GM12878 (cell line): ENCODE data around the gene MRTFB. TPM values are rescaled to one million over a fixed set of nuclear protein-coding genes. Genes with fewer than 3 reads are reported as not detected.

Experiments used
- ATAC-seq: fragments of 200-7000 bp; cut with Tn5 transposase; 3 replicates; pipeline ENCODE4 v1.9.1; 2020; ENCODE audit warnings: mild to moderate bottlenecking, moderate library complexity
- BruUV-seq: library from RNA; stranded (reverse); fragments of 400-500 nt; replicated peaks from 2 replicates; lab custom pipeline; 2021; lab: Mats Ljungman, UMichigan
- CTCF ChIA-PET: fragments of 300-600 bp; sonication (Branson Sonifier 250); formaldehyde crosslinking; extraction: SDS; loops from one replicate; lab custom pipeline; 2021; ENCODE audit warnings: inconsistent platforms; lab: Yijun Ruan, JAX
- POLR2A ChIA-PET: fragments of 350-600 bp; formaldehyde crosslinking; extraction: SDS; loops from one replicate; lab custom pipeline; 2021; ENCODE audit warnings: inconsistent platforms; lab: Charles Lee
- RAD21 ChIA-PET: fragments of 300-600 bp; sonication (Branson Sonifier 250); formaldehyde crosslinking; loops from one replicate; lab custom pipeline; 2023; ENCODE audit warnings: antibody characterized with exemption; ENCODE audit not compliant: unreplicated experiment; lab: Charles Lee
- SMC1A ChIA-PET: fragments of 300-600 bp; sonication (Branson Sonifier 250); formaldehyde crosslinking; loops from one replicate; lab custom pipeline; 2023; ENCODE audit not compliant: unreplicated experiment, uncharacterized antibody; lab: Charles Lee
- DNase-seq: peaks from one replicate; pipeline ENCODE4 v3.0.0-alpha.2; 2011; ENCODE audit warnings: low read depth, low spot score
- FAIRE-seq: peaks from 3 replicates; lab custom pipeline; 2011; peaks lifted over from hg19 to GRCh38; lab: Jason Lieb, UNC
- H2AFZ ChIP-seq: 2 replicates; pipeline ENCODE4 v1.6.0; 2011; ENCODE audit warnings: low read depth, low read length, control low read depth; ENCODE audit not compliant: control insufficient read depth
- H3K27ac ChIP-seq: 2 replicates; pipeline ENCODE4 v1.5.1; 2011; ENCODE audit warnings: control low read depth; ENCODE audit not compliant: control insufficient read depth, insufficient read depth
- H3K27me3 ChIP-seq, 2 experiments: replicated peaks in 1 of 2; 2 replicates each; pipeline versions ENCODE4 v1.6.0 to v1.6.1; 2011; ENCODE audit warnings: low read length in 1 of 2; ENCODE audit not compliant: control insufficient read depth in 2 of 2, insufficient read depth in 2 of 2
- H3K36me3 ChIP-seq, 2 experiments: 2 replicates each; pipeline ENCODE4 v1.5.1; 2011; ENCODE audit warnings: low read length in 1 of 2; ENCODE audit not compliant: control insufficient read depth in 2 of 2, insufficient read depth in 2 of 2
- H3K4me1 ChIP-seq: 2 replicates; pipeline ENCODE4 v1.6.1; 2011; ENCODE audit warnings: mild to moderate bottlenecking, low read length, moderate library complexity, mixed read lengths; ENCODE audit not compliant: control insufficient read depth, insufficient read depth
- H3K4me2 ChIP-seq: 2 replicates; pipeline ENCODE4 v1.6.0; 2011; ENCODE audit warnings: control low read depth; ENCODE audit not compliant: control insufficient read depth, insufficient read depth
- H3K4me3 ChIP-seq: fragments of 200-600 bp; sonication (generic); 2 replicates; pipeline ENCODE4 v1.5.1; 2016
- H3K79me2 ChIP-seq: 2 replicates; pipeline ENCODE4 v1.6.0; 2011; ENCODE audit warnings: low read length; ENCODE audit not compliant: control insufficient read depth, insufficient read depth
- H3K9ac ChIP-seq: 2 replicates; pipeline ENCODE4 v1.8.0; 2011; ENCODE audit warnings: low read length, control low read depth, mixed read lengths; ENCODE audit not compliant: control insufficient read depth, insufficient read depth
- H3K9me3 ChIP-seq: replicated peaks from 3 replicates; pipeline ENCODE4 v1.5.1; 2011; ENCODE audit warnings: mild to moderate bottlenecking, low read length; ENCODE audit not compliant: control insufficient read depth, insufficient read depth
- H4K20me1 ChIP-seq: 2 replicates; pipeline ENCODE4 v1.6.0; 2011; ENCODE audit not compliant: control insufficient read depth, insufficient read depth
- MEF2B ChIP-seq: fragments of 450-650 bp; IDR thresholded peaks from 2 replicates; pipeline ENCODE4 v1.6.1; 2018; ENCODE audit warnings: mild to moderate bottlenecking, moderate library complexity; ENCODE audit not compliant: partially characterized antibody, poor library complexity, severe bottlenecking
- MLLT1 ChIP-seq: fragments of 450-650 bp; IDR thresholded peaks from 2 replicates; pipeline ENCODE4 v1.6.1; 2016; ENCODE audit warnings: mild to moderate bottlenecking
- POLR2AphosphoS5 ChIP-seq: IDR thresholded peaks from 2 replicates; pipeline ENCODE4 v1.6.1; 2011; ENCODE audit warnings: mild to moderate bottlenecking, low read length, inconsistent platforms
- STAT3 ChIP-seq: IDR thresholded peaks from 2 replicates; pipeline ENCODE4 v1.6.1; 2011; ENCODE audit warnings: low read depth, low read length, improper control_type of control experiment
- WGBS: methylation state at CpG from one replicate; pipeline ENCODE4 v1.1.6; 2016; ENCODE audit warnings: low lambda C conversion rate; ENCODE audit not compliant: insufficient replicate concordance, insufficient coverage; ENCODE audit errors: missing lambda C conversion rate; 5-methylcytosine and 5-hydroxymethylcytosine counted together
- in situ Hi-C: fragments of 300-500 bp; cut with MboI; formaldehyde crosslinking; loops from 9 replicates; pipeline ENCODE4 v1.14.3; 2018; ENCODE audit warnings: mixed read lengths
- intact Hi-C: fragments of 100-400 bp; cut with micrococcal nuclease; formaldehyde crosslinking; loops from one replicate; pipeline ENCODE4 v1.14.2; 2022; ENCODE audit not compliant: unreplicated experiment
- polyA plus RNA-seq, 11 experiments: library from polyadenylated mRNA; depleted of rRNA in 4 of 11; unstranded in 6 of 11; stranded (reverse) in 5 of 11; fragments of >200 nt; fragmentation: Nextera tagmentation in 4 of 11; fragmentation: Illumina TruSeq in 1 of 11; extraction: Ambion mirVana in 4 of 11; extraction: Trizol in 1 of 11; gene quantifications; 1 replicate in 1 of 11; 2 replicates in 10 of 11; pipeline versions ENCODE4 v1.2.1 to v1.2.3, GENCODE V29; 2011 to 2016; ENCODE audit warnings: inconsistent platforms in 2 of 11, missing spikeins in 2 of 11, low read depth in 1 of 11
- total RNA-seq, 4 experiments: library from RNA; depleted of rRNA in 3 of 4; stranded (reverse); fragments of >200 nt in 3 of 4; fragmentation: Illumina TruSeq in 1 of 4; extraction: Trizol in 1 of 4; gene quantifications; 2 replicates each; pipeline versions ENCODE4 v1.2.1 to v1.2.3, GENCODE V29; 2013 to 2021

MRTFB gene
- total and polyA plus RNA-seq, 10 of the 15 experiments (the other 5 are each of a cell fraction or from before 2014, with no cell fraction given), result 2.1 to 14.3 (median 8.0) TPM

- H3K36me3 ChIP-seq, result no peaks in the 10 kb centered on the region
- CTCF ChIA-PET, result interaction anchor here (0.5 to 8.9 kb wide), 10 partner anchors 10 to 383 kb away, joined by 3 to 49 read pairs (median 6); no protein-coding TSS in a partner anchor
- peak overlapping the region; percentile 92 for H3K9ac ChIP-seq
- RAD21 ChIA-PET, result interaction anchor here (0.6 to 8.9 kb wide), 7 partner anchors 18 to 237 kb away, joined by 3 to 75 read pairs (median 5); no protein-coding TSS in a partner anchor
- peaks cover 41% of the 10 kb centered on the region for H3K4me1 ChIP-seq
- peak overlapping the region; percentile 89 for H3K4me2 ChIP-seq
- peaks cover 94% of the 10 kb centered on the region for H3K79me2 ChIP-seq
- intact Hi-C loops (loop anchor here (10.0 kb wide), 1 partner anchor 298 kb away; no protein-coding TSS in a partner anchor), in situ Hi-C loops (loop anchor here (5.0 kb wide), 1 partner anchor 101 kb away; no protein-coding TSS in a partner anchor)
- no peak for DNase-seq
- POLR2A ChIA-PET, result interaction anchor here (0.6 to 2.0 kb wide), 4 partner anchors 10 to 621 kb away, joined by 4 to 12 read pairs (median 7); no protein-coding TSS in a partner anchor
- WGBS, result 80% methylated on average over 11 of the region's 11 CpGs
- no TSS peak for BruUV-seq
- H3K27me3 ChIP-seq, result no peaks in the 10 kb centered on the region
- H3K9me3 ChIP-seq, result no peaks in the 10 kb centered on the region; the same call in 2 of the 3 replicates
- SMC1A ChIA-PET, result interaction anchor here (0.9 to 10.7 kb wide), 12 partner anchors 10 to 309 kb away, joined by 3 to 95 read pairs (median 6); no protein-coding TSS in a partner anchor
- no peak for ATAC-seq
- no peak for FAIRE-seq
- H3K4me3 ChIP-seq, result peak overlapping the region; percentile 91
- no peak overlapping the region for H2AFZ ChIP-seq
- H4K20me1 ChIP-seq, result no peaks in the 10 kb centered on the region
- peak overlapping the region; percentile 92 for H3K27ac ChIP-seq
- no peak for TF ChIP-seq STAT3
- TF ChIP-seq POLR2AphosphoS5, result peak; percentile 16; the same call in 1 of the 2 replicates
- TF ChIP-seq MLLT1, result peak; percentile 90
- no peak for TF ChIP-seq MEF2B
Measured at GRCh38 chr16:14306485-14307058, 235.5 kb downstream of the MRTFB start.
